Rectal smooth muscle tissue (tissue), 1 donor: Measurements from ENCODE around the gene AGRN.
"Not testable (repeated sequence)": the region's sequence is repeated elsewhere in the genome, so short reads cannot be mapped to it uniquely, and the experiment has no call there.

Source experiments
- H3K27ac ChIP-seq: one replicate; pipeline ENCODE4 v1.7.0; 2013; ENCODE audit warnings: low read depth, low read length, inconsistent platforms
- H3K27me3 ChIP-seq: one replicate; pipeline ENCODE4 v1.7.0; 2013; ENCODE audit warnings: low read length; ENCODE audit not compliant: control insufficient read depth, insufficient read depth
- H3K36me3 ChIP-seq: one replicate; pipeline ENCODE4 v1.7.0; 2013; ENCODE audit warnings: low read length; ENCODE audit not compliant: control insufficient read depth, insufficient read depth
- H3K4me1 ChIP-seq: one replicate; pipeline ENCODE4 v1.7.0; 2013; ENCODE audit warnings: low read length; ENCODE audit not compliant: control insufficient read depth, insufficient read depth
- H3K4me3 ChIP-seq: one replicate; pipeline ENCODE4 v1.7.0; 2013; ENCODE audit warnings: low read length
- H3K9ac ChIP-seq: one replicate; pipeline ENCODE4 v1.7.0; 2013; ENCODE audit warnings: low read length

The AGRN gene

GRCh38 chr1:1021920-1022259 is 2.0 kb downstream of the AGRN start:
- Histone ChIP-seq H3K27ac (no peak overlapping the region), H3K27me3 (no peaks in the 10 kb centered on the region), H3K9ac (no peak overlapping the region), H3K4me3 (no peak overlapping the region), H3K4me1 (no peaks in the 10 kb centered on the region), H3K36me3 (no peaks in the 10 kb centered on the region)

GRCh38 chr1:1022302-1023009 is 2.5 kb downstream of the AGRN start:
- H3K4me1 ChIP-seq, result no peaks in the 10 kb centered on the region
- no peak overlapping the region for H3K4me3 ChIP-seq
- H3K9ac ChIP-seq, result no peak overlapping the region
- H3K36me3 ChIP-seq, result no peaks in the 10 kb centered on the region
- H3K27ac ChIP-seq, result no peak overlapping the region
- no peaks in the 10 kb centered on the region for H3K27me3 ChIP-seq

- Histone ChIP-seq H3K27me3 (no peaks in the 10 kb centered on the region), H3K4me1 (no peaks in the 10 kb centered on the region)
Observed at GRCh38 chr1:1023700-1024099, 3.8 kb downstream of the AGRN start.

GRCh38 chr1:1024149-1024770 is 4.3 kb downstream of the AGRN start:
- no peaks in the 10 kb centered on the region for H3K36me3 ChIP-seq
- no peaks in the 10 kb centered on the region for H3K27me3 ChIP-seq
- H3K4me1 ChIP-seq, result no peaks in the 10 kb centered on the region
- H3K9ac ChIP-seq, result no peak overlapping the region
- no peak overlapping the region for H3K4me3 ChIP-seq
- no peak overlapping the region for H3K27ac ChIP-seq

More at GRCh38 chr1:1023700-1024099, 3.8 kb downstream of the AGRN start:
- Histone ChIP-seq H3K27ac (no peak overlapping the region), H3K36me3 (no peaks in the 10 kb centered on the region), H3K4me3 (no peak overlapping the region), H3K9ac (no peak overlapping the region)

GRCh38 chr1:1024771-1025699 is 5.1 kb downstream of the AGRN start:
- H3K27ac ChIP-seq, result no peak overlapping the region
- no peaks in the 10 kb centered on the region for H3K27me3 ChIP-seq
- H3K4me1 ChIP-seq, result no peaks in the 10 kb centered on the region
- no peaks in the 10 kb centered on the region for H3K36me3 ChIP-seq
- H3K9ac ChIP-seq, result no peak overlapping the region
- no peak overlapping the region for H3K4me3 ChIP-seq

- Histone ChIP-seq H3K4me1 (no peaks in the 10 kb centered on the region), H3K27me3 (no peaks in the 10 kb centered on the region), H3K9ac (no peak overlapping the region), H3K36me3 (no peaks in the 10 kb centered on the region), H3K4me3 (no peak overlapping the region), H3K27ac (no peak overlapping the region)
Observed at GRCh38 chr1:1025730-1026129, 5.8 kb downstream of the AGRN start.

GRCh38 chr1:1026599-1027413 is 6.9 kb downstream of the AGRN start:
- H3K27ac ChIP-seq, result no peak overlapping the region
- no peak overlapping the region for H3K9ac ChIP-seq
- peaks cover 2% of the 10 kb centered on the region for H3K27me3 ChIP-seq
- no peaks in the 10 kb centered on the region for H3K4me1 ChIP-seq
- H3K36me3 ChIP-seq, result no peaks in the 10 kb centered on the region
- no peak overlapping the region for H3K4me3 ChIP-seq

- Histone ChIP-seq H3K4me1 (no peaks in the 10 kb centered on the region), H3K36me3 (no peaks in the 10 kb centered on the region), H3K27me3 (peaks cover 9% of the 10 kb centered on the region), H3K27ac (no peak overlapping the region), H3K4me3 (no peak overlapping the region), H3K9ac (no peak overlapping the region)
Observed at GRCh38 chr1:1027791-1028190, 7.9 kb downstream of the AGRN start.

GRCh38 chr1:1030867-1031658 is 11.1 kb downstream of the AGRN start:
- not testable (repeated sequence) for H3K27ac ChIP-seq, H3K4me3 ChIP-seq, H3K9ac ChIP-seq, H3K4me1 ChIP-seq, H3K27me3 ChIP-seq, H3K36me3 ChIP-seq

- Histone ChIP-seq H3K9ac (no peak overlapping the region), H3K4me3 (no peak overlapping the region), H3K27ac (no peak overlapping the region), H3K4me1 (no peaks in the 10 kb centered on the region), H3K36me3 (no peaks in the 10 kb centered on the region), H3K27me3 (peaks cover 9% of the 10 kb centered on the region)
Observed at GRCh38 chr1:1031659-1032235, 11.8 kb downstream of the AGRN start.

- Histone ChIP-seq H3K27ac (no peak overlapping the region), H3K4me1 (no peaks in the 10 kb centered on the region), H3K27me3 (peaks cover 9% of the 10 kb centered on the region), H3K9ac (no peak overlapping the region), H3K36me3 (no peaks in the 10 kb centered on the region), H3K4me3 (peak overlapping the region; percentile 44)
Observed at GRCh38 chr1:1032424-1032823, 12.5 kb downstream of the AGRN start.
